Measurements from ENCODE around the gene PAK4. TPM values are rescaled to one million over a fixed set of nuclear protein-coding genes. Genes with fewer than 3 reads are reported as not detected.

The PAK4 gene
- total and polyA plus RNA-seq, 2 of the 13 experiments (the other 11 are each of a cell fraction or from before 2014, with no cell fraction given), result 9.5 to 17.8 TPM

GRCh38 chr19:39166571-39167391 lies 41.2 kb downstream of the PAK4 start (continued):
- peak; percentile 14 for TF ChIP-seq HNRNPK (IDR thresholded peaks at IDR 0.05; ENCODE audit: low read depth, low read length, poor library complexity, severe bottlenecking)
- TF ChIP-seq HNRNPL (IDR thresholded peaks at IDR 0.05; ENCODE audit: low read depth, low read length), result peak; percentile 93
- TF ChIP-seq THRA (CRISPR knock-in tag; IDR thresholded peaks at IDR 0.05; ENCODE audit: borderline replicate concordance), result no peak
- 0 out of 2 replicates have a peak, but pooled peaks have one; percentile 23 for TF ChIP-seq AHR (CRISPR knock-in tag; IDR thresholded peaks at IDR 0.05)
- peak; percentile 55 for TF ChIP-seq ZNF687 (CRISPR knock-in tag; IDR thresholded peaks at IDR 0.05)
- no peak for TF ChIP-seq ZBTB40 (IDR thresholded peaks at IDR 0.05)
- TF ChIP-seq ZBTB40 (CRISPR knock-in tag; IDR thresholded peaks at IDR 0.05), result no peak
- TF ChIP-seq KLF12 (CRISPR knock-in tag; IDR thresholded peaks at IDR 0.05; ENCODE audit: borderline replicate concordance), result no peak
- TF ChIP-seq ZNF274 (CRISPR knock-in tag; IDR thresholded peaks at IDR 0.05), result 0 out of 2 replicates have a peak, but pooled peaks have one; percentile 42
- TF ChIP-seq TBX2 (CRISPR knock-in tag; IDR thresholded peaks at IDR 0.05; ENCODE audit: borderline replicate concordance), result 0 out of 2 replicates have a peak, but pooled peaks have one; percentile 20
- TF ChIP-seq ISL2 (CRISPR knock-in tag; IDR thresholded peaks at IDR 0.05), result no peak
- no peak for TF ChIP-seq KLF6 (CRISPR knock-in tag; IDR thresholded peaks at IDR 0.05)

Data from HepG2 (cell line).